Activated naive CD4-positive, alpha-beta T cell treated with anti-CD3 and anti-CD28 coated beads, Interleukin-2, amount 50 U/mL, for 72 hours (primary cell): Measurements from ENCODE around the gene LY6G6D. TPM values are rescaled to one million over a fixed set of nuclear protein-coding genes. Genes with fewer than 3 reads are reported as not detected.

Experiments
- ATAC-seq, 2 donors: fragments of 150-1000 bp; cut with Tn5 transposase; 2 replicates each; pipeline ENCODE4 v1.10.0; 2021; ENCODE audit warnings: mild to moderate bottlenecking in 2 of 2, moderate library complexity in 2 of 2
- DNase-seq, 2 donors: peaks; one replicate each; pipeline ENCODE4 v3.0.0; 2021 to 2022; ENCODE audit warnings: low spot score in 2 of 2
- H3K27ac Mint-ChIP-seq, 2 donors: one replicate each; pipeline ENCODE4 v1.8.0; 2022; ENCODE audit warnings: mild to moderate bottlenecking in 2 of 2, mixed read lengths in 2 of 2
- H3K36me3 Mint-ChIP-seq, 2 donors: one replicate each; pipeline ENCODE4 v1.8.0; 2022; ENCODE audit warnings: mixed read lengths in 2 of 2
- H3K9me3 Mint-ChIP-seq, 2 donors: one replicate each; pipeline ENCODE4 v1.8.0; 2022; ENCODE audit warnings: mixed read lengths in 2 of 2
- total RNA-seq, 2 donors: library from RNA; stranded (reverse); gene quantifications; one replicate each; pipeline ENCODE4 v1.2.3, GENCODE V29; 2022

LY6G6D gene
- total RNA-seq, 2 donors from 2014 or later, result not detected

DNA sequence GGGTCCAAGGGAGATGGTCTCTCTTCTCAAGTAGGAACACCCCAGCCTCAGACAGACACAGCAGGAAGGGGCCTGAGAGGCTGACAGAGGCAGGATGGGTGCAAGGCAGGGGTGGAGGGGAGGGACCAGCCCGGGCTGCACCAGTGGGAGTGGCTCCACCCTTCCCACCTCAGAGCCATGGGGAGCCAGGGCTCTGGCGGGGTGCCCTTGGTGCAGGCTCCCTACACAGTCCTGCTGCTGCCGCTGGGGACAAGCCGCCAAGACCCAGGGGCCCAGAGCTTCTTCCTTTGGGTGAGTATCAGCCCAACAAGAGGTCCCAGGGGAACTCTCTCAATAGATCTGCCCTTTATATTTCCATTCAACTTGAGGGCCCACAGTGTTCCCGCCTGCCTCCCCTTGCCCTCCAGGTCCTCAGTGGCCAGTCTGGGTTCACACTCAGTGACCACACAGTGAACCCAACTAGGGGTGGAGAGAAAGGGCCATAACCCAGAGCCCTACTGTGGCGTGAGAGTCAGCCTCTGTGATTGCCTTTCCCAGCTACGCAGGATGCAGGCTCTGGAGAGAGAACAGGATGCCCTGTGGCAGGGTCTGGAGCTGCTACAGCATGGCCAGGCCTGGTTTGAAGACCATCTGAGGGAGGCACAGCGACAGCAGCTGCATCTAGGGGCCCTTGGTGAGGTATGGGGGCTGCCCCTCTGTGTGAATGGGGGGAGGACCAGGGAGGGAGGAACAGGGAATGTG is 47.9 kb downstream of the LY6G6D start:
- Mint-ChIP-seq H3K36me3 (peaks cover 25 to 39% of the 10 kb centered on the region in 2 donors), H3K9me3 (no peaks in the 10 kb centered on the region), H3K27ac (peak overlapping the region in 1 of 2 donors; percentile 79)
- DNase-seq (no peak), ATAC-seq (no peak)

DNA sequence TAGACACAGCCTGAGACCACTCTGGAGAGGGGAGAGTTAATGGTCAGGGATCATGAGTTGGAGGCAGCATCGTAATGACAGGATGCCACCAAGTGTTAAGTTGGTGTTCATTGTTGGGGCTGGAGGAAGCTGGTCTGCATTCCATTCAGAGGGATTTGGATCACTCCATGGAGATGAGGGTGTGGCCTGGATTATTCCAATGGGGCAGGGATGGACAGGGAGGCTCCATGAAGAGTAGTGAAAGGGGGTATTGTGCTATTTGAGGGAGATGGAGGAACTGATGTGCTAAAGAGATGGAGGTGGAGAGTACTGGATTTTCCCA is 48.4 kb downstream of the LY6G6D start:
- Mint-ChIP-seq H3K9me3 (no peaks in the 10 kb centered on the region), H3K36me3 (peaks cover 25 to 35% of the 10 kb centered on the region in 2 donors), H3K27ac (peak overlapping the region; percentile 24 to 79)
- no peak for ATAC-seq
- DNase-seq, result no peak

DNA sequence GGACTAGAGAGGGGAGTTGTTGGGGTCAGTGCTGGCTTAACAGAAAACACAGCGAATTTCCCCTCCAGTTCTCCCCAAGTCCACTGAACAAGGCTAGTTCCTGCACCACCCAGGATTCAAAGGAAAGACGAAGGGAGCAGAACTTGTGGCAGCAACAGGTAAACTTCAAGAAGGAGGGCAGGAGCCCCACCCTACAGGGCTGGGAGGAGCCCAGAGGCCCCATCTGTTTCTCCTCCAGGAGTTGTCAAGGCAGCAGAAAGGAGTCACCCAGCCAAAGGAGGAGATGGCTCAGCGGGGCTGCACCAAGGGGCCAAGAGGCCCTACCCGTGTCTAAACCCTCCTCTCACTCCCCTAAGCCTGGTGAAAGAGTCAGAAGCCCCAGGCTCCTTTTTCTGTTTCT is 49.0 kb downstream of the LY6G6D start:
- H3K9me3 Mint-ChIP-seq, result no peaks in the 10 kb centered on the region
- H3K36me3 Mint-ChIP-seq, result peaks cover 25 to 30% of the 10 kb centered on the region in 2 donors
- ATAC-seq (no peak), DNase-seq (no peak)
- H3K27ac Mint-ChIP-seq, result peak overlapping the region; percentile 41 to 79

DNA sequence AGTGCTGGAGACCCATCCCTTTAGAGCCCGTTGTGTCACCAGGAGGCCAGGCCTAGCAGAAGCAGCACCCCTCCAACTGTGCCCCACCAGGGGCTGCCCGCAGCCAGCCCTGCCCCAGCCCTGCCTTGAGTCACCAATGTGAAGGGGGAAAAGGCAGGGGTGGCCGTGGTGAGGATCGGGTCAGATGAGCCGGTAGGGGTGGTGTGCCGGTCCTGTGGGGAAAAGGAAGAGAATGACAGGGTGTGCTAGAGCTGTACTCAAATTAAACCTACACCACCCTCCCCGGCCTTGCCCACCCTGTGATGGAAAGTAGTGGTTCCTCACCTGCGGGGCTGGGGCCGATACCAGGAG is 50.4 kb downstream of the LY6G6D start:
- no peak for ATAC-seq
- Mint-ChIP-seq H3K27ac (peak overlapping the region in 1 of 2 donors; percentile 74), H3K36me3 (peaks cover 14 to 16% of the 10 kb centered on the region in 2 donors), H3K9me3 (no peaks in the 10 kb centered on the region)
- no peak for DNase-seq

DNA sequence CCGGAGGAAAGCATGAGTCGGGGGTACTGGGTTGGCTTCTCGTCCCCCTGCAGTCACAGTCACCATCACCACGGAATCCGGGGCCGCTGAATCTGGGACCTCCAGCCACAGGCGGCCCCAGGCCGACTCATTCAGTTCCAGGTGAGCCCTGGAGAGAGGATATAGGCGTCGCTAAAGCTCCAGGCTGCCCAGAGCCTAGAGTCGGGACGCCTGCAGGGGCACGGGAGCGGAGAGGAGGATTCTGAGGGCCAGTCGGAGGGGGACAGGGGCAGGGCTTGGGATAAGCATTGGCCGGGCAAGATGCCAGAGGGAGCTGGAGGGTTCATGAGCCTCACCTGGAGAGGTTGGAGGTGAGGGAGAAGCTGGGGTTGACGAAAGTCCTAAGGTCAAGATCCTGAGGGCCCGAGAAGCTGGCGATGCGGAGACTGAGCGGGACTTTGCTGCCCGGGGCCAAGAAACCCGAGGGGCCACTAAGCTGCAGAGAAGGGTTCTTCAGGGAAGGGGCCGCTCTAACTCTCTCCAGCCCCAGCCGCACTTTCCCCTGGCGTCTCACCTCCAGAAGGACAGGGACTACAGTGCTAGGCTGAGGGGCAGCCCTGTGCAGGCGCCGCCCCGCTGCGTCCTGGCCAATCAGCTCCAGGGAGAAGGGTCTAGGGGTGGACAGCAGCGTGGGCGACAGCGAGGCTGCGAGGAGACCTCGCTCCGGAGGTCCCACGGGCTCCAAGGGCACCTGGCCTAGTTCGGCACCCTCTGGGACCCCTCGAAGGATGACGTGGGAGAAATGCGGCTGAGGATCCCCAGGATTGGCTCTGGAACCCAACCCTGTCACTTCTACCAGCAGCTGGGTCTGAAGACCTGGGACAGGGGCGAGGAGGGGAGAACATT is 51.0 kb downstream of the LY6G6D start:
- H3K27ac Mint-ChIP-seq, result no peak overlapping the region

DNA sequence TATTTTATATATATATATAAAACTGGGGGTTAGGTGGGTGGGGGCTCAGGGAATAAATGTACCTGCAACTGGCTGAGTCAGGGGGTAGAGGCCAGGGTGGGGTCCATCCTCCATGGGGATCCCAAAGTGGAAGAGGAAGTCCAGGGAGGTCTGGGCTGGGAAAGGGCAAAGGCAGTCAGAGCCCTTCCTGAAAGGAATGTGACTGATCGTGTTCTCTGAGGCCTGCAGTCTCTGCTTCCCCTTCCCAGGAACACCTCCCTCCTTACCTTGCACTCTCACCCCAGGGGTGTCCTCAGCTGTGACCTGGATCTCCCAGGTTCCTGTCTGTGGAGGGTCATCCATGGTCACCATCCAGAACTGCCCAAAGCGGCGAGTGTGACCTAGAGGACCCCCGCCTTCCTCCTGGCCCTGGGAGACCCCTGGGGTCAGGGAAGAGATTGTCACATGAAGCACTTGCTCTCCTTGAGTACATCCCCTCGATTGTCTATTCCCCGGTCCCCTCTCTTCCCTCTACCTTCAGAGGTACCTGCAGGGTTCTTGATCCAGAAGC is 52.0 kb downstream of the LY6G6D start:
- peaks cover 5 to 8% of the 10 kb centered on the region in 2 donors for H3K36me3 Mint-ChIP-seq
- no peaks in the 10 kb centered on the region for H3K9me3 Mint-ChIP-seq
- DNase-seq (no peak), ATAC-seq (no peak)
- H3K27ac Mint-ChIP-seq, result no peak overlapping the region

More for the DNA sequence above, 51.0 kb downstream of the LY6G6D start:
- Mint-ChIP-seq H3K9me3 (no peaks in the 10 kb centered on the region), H3K36me3 (peaks cover 8 to 11% of the 10 kb centered on the region in 2 donors)
- DNase-seq (no peak), ATAC-seq (no peak)

Other genes with a start within 250 kb of the LY6G6D start
- gene MICB, start 217.2 kb upstream of the LY6G6D start, total RNA-seq, result 10 to 100 TPM; 20.3 to 35.2 TPM
- not detected for gene MCCD1, start 186.4 kb upstream of the LY6G6D start, total RNA-seq
- gene DDX39B, start 173.3 kb upstream of the LY6G6D start, total RNA-seq, result 100 to 1,000 TPM; 569 to 658 TPM
- gene ATP6V1G2, start 168.7 kb upstream of the LY6G6D start, total RNA-seq, result 1 to 10 TPM; 4.1 to 7.4 TPM
- 10 to 100 TPM; 19.4 to 39.7 TPM for gene NFKBIL1, start 167.7 kb upstream of the LY6G6D start, total RNA-seq
- 1,000 to 10,000 TPM in 1 of 2 donors, 100 to 1,000 TPM in 1; 266 to 1,366 TPM for gene LTA, start 143.1 kb upstream of the LY6G6D start, total RNA-seq
- gene TNF, start 139.8 kb upstream of the LY6G6D start, total RNA-seq, result 100 to 1,000 TPM in 1 of 2 donors, 10 to 100 TPM in 1; 52.0 to 250 TPM
- 100 to 1,000 TPM in 1 of 2 donors, 10 to 100 TPM in 1; 89.3 to 294 TPM for gene LTB, start 132.9 kb upstream of the LY6G6D start, total RNA-seq
- 10 to 100 TPM; 18.2 to 21.6 TPM for gene LST1, start 129.1 kb upstream of the LY6G6D start, total RNA-seq
- gene NCR3, start 122.3 kb upstream of the LY6G6D start, total RNA-seq, result 10 to 100 TPM; 12.7 to 17.2 TPM
- gene AIF1, start 100.1 kb upstream of the LY6G6D start, total RNA-seq, result 100 to 1,000 TPM in 1 of 2 donors, 10 to 100 TPM in 1; 43.9 to 117 TPM
- gene PRRC2A, start 94.6 kb upstream of the LY6G6D start, total RNA-seq, result 100 to 1,000 TPM; 253 to 336 TPM
- 100 to 1,000 TPM; 286 to 303 TPM for gene BAG6, start 62.7 kb upstream of the LY6G6D start, total RNA-seq
- 1 to 10 TPM; 2.6 to 2.7 TPM for gene APOM, start 59.5 kb upstream of the LY6G6D start, total RNA-seq
- 10 to 100 TPM; 15.0 to 16.4 TPM for gene C6orf47, start 54.6 kb upstream of the LY6G6D start, total RNA-seq
- gene GPANK1, start 50.4 kb upstream of the LY6G6D start, total RNA-seq, result 10 to 100 TPM; 36.2 to 39.0 TPM
- 100 to 1,000 TPM; 242 to 251 TPM for gene CSNK2B, start 49.3 kb upstream of the LY6G6D start, total RNA-seq
- 10 to 100 TPM; 23.4 to 26.5 TPM for gene LY6G5B, start 45.4 kb upstream of the LY6G6D start, total RNA-seq
- gene LY6G5C, start 34.3 kb upstream of the LY6G6D start, total RNA-seq, result 1 to 10 TPM; 1.8 to 4.1 TPM
- gene ABHD16A, start 12.0 kb upstream of the LY6G6D start, total RNA-seq, result 10 to 100 TPM; 33.1 to 46.8 TPM
- not detected for gene LY6G6F, start 8.5 kb upstream of the LY6G6D start, total RNA-seq
- gene LY6G6C, start 6.4 kb downstream of the LY6G6D start, total RNA-seq, result not detected
- gene MPIG6B, start 8.0 kb downstream of the LY6G6D start, total RNA-seq, result not detected
- 10 to 100 TPM in 1 of 2 donors, 1 to 10 TPM in 1; 6.7 to 42.6 TPM for gene DDAH2, start 14.0 kb downstream of the LY6G6D start, total RNA-seq
- 100 to 1,000 TPM; 440 to 455 TPM for gene CLIC1, start 21.2 kb downstream of the LY6G6D start, total RNA-seq
- gene MSH5, start 24.7 kb downstream of the LY6G6D start, total RNA-seq, result 100 to 1,000 TPM; 116 to 158 TPM
- 10 to 100 TPM; 13.3 to 21.3 TPM for gene SAPCD1, start 47.3 kb downstream of the LY6G6D start, total RNA-seq
- gene VWA7, start 62.0 kb downstream of the LY6G6D start, total RNA-seq, result 1 to 10 TPM in 1 of 2 donors, under 1 TPM in 1; 0.68 to 2.6 TPM
- 100 to 1,000 TPM in 1 of 2 donors, 10 to 100 TPM in 1; 57.7 to 127 TPM for gene VARS1, start 80.4 kb downstream of the LY6G6D start, total RNA-seq
- gene LSM2, start 91.6 kb downstream of the LY6G6D start, total RNA-seq, result 100 to 1,000 TPM; 150 to 173 TPM
- gene HSPA1L, start 99.9 kb downstream of the LY6G6D start, total RNA-seq, result 1 to 10 TPM; 2.3 to 2.8 TPM
- gene HSPA1A, start 100.2 kb downstream of the LY6G6D start, total RNA-seq, result 10 to 100 TPM; 55.1 to 79.8 TPM
- gene HSPA1B, start 112.4 kb downstream of the LY6G6D start, total RNA-seq, result 100 to 1,000 TPM in 1 of 2 donors, 10 to 100 TPM in 1; 53.8 to 171 TPM
- 10 to 100 TPM; 18.6 to 48.8 TPM for gene NEU1, start 147.5 kb downstream of the LY6G6D start, total RNA-seq
- under 1 TPM in 1 of 2 donors, not detected in 1; 0.29 TPM for gene SLC44A4, start 163.6 kb downstream of the LY6G6D start, total RNA-seq
- 10 to 100 TPM; 40.1 to 58.5 TPM for gene EHMT2, start 182.3 kb downstream of the LY6G6D start, total RNA-seq
- 1 to 10 TPM; 1.3 to 2.4 TPM for gene ZBTB12, start 186.7 kb downstream of the LY6G6D start, total RNA-seq
- 1 to 10 TPM in 1 of 2 donors, under 1 TPM in 1; 0.53 to 5.2 TPM for gene C2, start 212.4 kb downstream of the LY6G6D start, total RNA-seq
- gene CFB, start 230.7 kb downstream of the LY6G6D start, total RNA-seq, result 1 to 10 TPM; 1.9 to 3.6 TPM
- gene NELFE, start 243.6 kb downstream of the LY6G6D start, total RNA-seq, result 10 to 100 TPM; 69.7 to 70.9 TPM
- 100 to 1,000 TPM in 1 of 2 donors, 10 to 100 TPM in 1; 91.8 to 115 TPM for gene SKIC2, start 243.8 kb downstream of the LY6G6D start, total RNA-seq